B cell (primary cell): Measurements from ENCODE around the gene GNG2. TPM values are rescaled to one million over a fixed set of nuclear protein-coding genes. Genes with fewer than 3 reads are reported as not detected.

ENCODE experiments used
- ATAC-seq: fragments of 200-7000 bp; cut with Tn5 transposase; one replicate; pipeline ENCODE4 v1.10.0; 2021; ENCODE audit warnings: low read depth, mild to moderate bottlenecking, moderate number of reproducible peaks, moderate library complexity
- CTCF ChIA-PET: fragments of 350-600 bp; sonication (Branson Sonifier 250); formaldehyde crosslinking; loops from one replicate; lab custom pipeline; 2021; ENCODE audit warnings: antibody characterized with exemption, inconsistent platforms; lab: Charles Lee
- POLR2A ChIA-PET: fragments of 350-600 bp; sonication (Branson Sonifier 250); formaldehyde crosslinking; loops from one replicate; lab custom pipeline; 2021; ENCODE audit warnings: antibody characterized with exemption; lab: Charles Lee
- DNase-seq: peaks from one replicate; pipeline ENCODE4 v3.0.0; 2013
- H2AFZ ChIP-seq: 2 replicates; pipeline ENCODE4 v1.6.1; 2012; ENCODE audit warnings: mild to moderate bottlenecking, low read depth, low read length; ENCODE audit not compliant: insufficient read depth, poor library complexity, severe bottlenecking
- H3K27ac ChIP-seq, 2 donors: 1 replicate in 1 of 2; 2 replicates in 1 of 2; pipeline ENCODE4 v1.5.1; 2012 to 2013; ENCODE audit warnings: low read length in 2 of 2, mild to moderate bottlenecking in 2 of 2, moderate library complexity in 1 of 2
- H3K27me3 ChIP-seq, 4 experiments: fragments of 200-600 bp in 1 of 4; sonication (generic) in 1 of 4; replicated peaks in 1 of 4; 1 replicate in 2 of 4; 2 replicates in 2 of 4; pipeline versions ENCODE4 v1.6.1 to v1.7.0; 2013 to 2016; ENCODE audit warnings: low read length in 3 of 4, mild to moderate bottlenecking in 2 of 4, mixed read lengths in 1 of 4, moderate library complexity in 1 of 4; ENCODE audit not compliant: insufficient read depth in 4 of 4, control insufficient read depth in 3 of 4; ENCODE audit errors: control extremely low read depth in 1 of 4
- H3K36me3 ChIP-seq, 2 experiments: replicated peaks in 1 of 2; 1 replicate in 1 of 2; 2 replicates in 1 of 2; pipeline versions ENCODE4 v1.6.1 to v1.7.1; 2013; ENCODE audit warnings: low read length in 1 of 2; ENCODE audit not compliant: insufficient read depth in 2 of 2, control insufficient read depth in 1 of 2; ENCODE audit errors: control extremely low read depth in 1 of 2, extremely low read depth in 1 of 2
- H3K4me1 ChIP-seq, 2 donors: fragments of 200-600 bp in 1 of 2; sonication (generic) in 1 of 2; 1 replicate in 1 of 2; 2 replicates in 1 of 2; pipeline versions ENCODE4 v1.5.1 to v1.6.1; 2013 to 2017; ENCODE audit warnings: low read length in 2 of 2; ENCODE audit not compliant: control insufficient read depth in 2 of 2, insufficient read depth in 2 of 2
- H3K4me2 ChIP-seq: replicated peaks from 2 replicates; pipeline ENCODE3; 2012; ENCODE audit warnings: mild to moderate bottlenecking, low read depth, low read length; ENCODE audit not compliant: poor library complexity, severe bottlenecking
- H3K4me3 ChIP-seq, 5 experiments: fragments of 200-600 bp in 1 of 5; sonication (generic) in 1 of 5; 1 replicate in 3 of 5; 2 replicates in 2 of 5; pipeline versions ENCODE4 v1.5.1 to v1.7.0; 2011 to 2016; ENCODE audit warnings: low read length in 4 of 5, mild to moderate bottlenecking in 4 of 5, low read depth in 2 of 5, control low read depth in 1 of 5, moderate library complexity in 1 of 5; ENCODE audit not compliant: insufficient read depth in 1 of 5; ENCODE audit errors: control extremely low read depth in 1 of 5, extremely low read depth in 1 of 5
- H3K79me2 ChIP-seq: fragments of 200-600 bp; sonication (generic); one replicate; pipeline ENCODE4 v1.6.0; 2016; ENCODE audit warnings: low read length; ENCODE audit not compliant: control insufficient read depth, insufficient read depth
- H3K9ac ChIP-seq: fragments of 200-600 bp; sonication (generic); 2 replicates; pipeline ENCODE4 v1.6.1; 2017; ENCODE audit warnings: mild to moderate bottlenecking, low read length, moderate library complexity
- H3K9me3 ChIP-seq, 3 donors: one replicate each; pipeline versions ENCODE4 v1.6.1 to v1.7.1; 2013; ENCODE audit warnings: low read length in 2 of 3; ENCODE audit not compliant: control insufficient read depth in 2 of 3, insufficient read depth in 1 of 3; ENCODE audit errors: control extremely low read depth in 1 of 3
- H4K20me1 ChIP-seq: 2 replicates; pipeline ENCODE4 v1.6.0; 2012; ENCODE audit warnings: mild to moderate bottlenecking, low read length; ENCODE audit not compliant: insufficient read depth, control insufficient read depth, poor library complexity, severe bottlenecking
- H3K27ac Mint-ChIP-seq: one replicate; pipeline ENCODE4 v1.8.0; 2021; ENCODE audit warnings: mixed read lengths
- H3K27me3 Mint-ChIP-seq: one replicate; pipeline ENCODE4 v1.8.0; 2021; ENCODE audit warnings: mixed read lengths
- H3K4me1 Mint-ChIP-seq: one replicate; pipeline ENCODE4 v1.8.0; 2021; ENCODE audit warnings: mixed read lengths
- H3K4me3 Mint-ChIP-seq: one replicate; pipeline ENCODE4 v1.8.0; 2021; ENCODE audit warnings: mixed read lengths
- H3K9me3 Mint-ChIP-seq: one replicate; pipeline ENCODE4 v1.8.0; 2022; ENCODE audit warnings: mixed read lengths; ENCODE audit not compliant: insufficient read depth
- CTCF ChIP-seq: fragments of 200-600 bp; IDR thresholded peaks from one replicate; pipeline ENCODE4 v1.8.0; 2022; ENCODE audit warnings: antibody characterized with exemption, mild to moderate bottlenecking
- EZH2 ChIP-seq: IDR thresholded peaks from 2 replicates; pipeline ENCODE4 v1.6.1; 2012; ENCODE audit warnings: borderline replicate concordance, low read depth, mild to moderate bottlenecking, moderate library complexity, low read length; ENCODE audit not compliant: insufficient read depth, poor library complexity, severe bottlenecking
- WGBS: methylation state at CpG from one replicate; pipeline ENCODE4 v1.1.5; 2013; ENCODE audit warnings: missing lambda C conversion rate; ENCODE audit not compliant: insufficient coverage; 5-methylcytosine and 5-hydroxymethylcytosine counted together
- intact Hi-C: fragments of 100-400 bp; cut with micrococcal nuclease; formaldehyde crosslinking; loops from one replicate; pipeline ENCODE4 v1.10.0; 2022
- polyA plus RNA-seq: library from polyadenylated mRNA; depleted of rRNA; stranded (reverse); fragments of >200 nt; gene quantifications from 2 replicates; pipeline ENCODE4 v1.2.3, GENCODE V29; 2012
- total RNA-seq, 2 donors: library from RNA; stranded (reverse); fragments of 120-200 nt in 1 of 2; gene quantifications; 1 replicate in 1 of 2; 2 replicates in 1 of 2; pipeline versions ENCODE4 v1.2.3 to v1.2.4, GENCODE V29; 2013 to 2022

The GNG2 gene
- total and polyA plus RNA-seq, 2 donors (not counting 1 experiment from before 2014, with no cell fraction given), result 21.9 to 57.6 TPM

- POLR2A ChIA-PET, result no interaction called here
- 72% methylated on average over 4 of the region's 4 CpGs for WGBS
- Histone ChIP-seq H3K4me3 (no peak overlapping the region), H3K4me2 (no peak overlapping the region), H3K36me3 (peaks cover 2 to 40% of the 10 kb centered on the region in 2 experiments), H3K79me2 (no peaks in the 10 kb centered on the region), H4K20me1 (no peaks in the 10 kb centered on the region), H3K9me3 (no peaks in the 10 kb centered on the region), H2AFZ (no peak overlapping the region), H3K27me3 (no peaks in the 10 kb centered on the region), H3K4me1 (no peaks in the 10 kb centered on the region), H3K27ac (no peak overlapping the region), H3K9ac (no peak overlapping the region)
- Mint-ChIP-seq H3K9me3 (no peaks in the 10 kb centered on the region), H3K27ac (no peak overlapping the region), H3K27me3 (peaks cover 4% of the 10 kb centered on the region), H3K4me3 (no peak overlapping the region), H3K4me1 (no peaks in the 10 kb centered on the region)
- no peak for ATAC-seq
- no peak for DNase-seq
- no peak for TF ChIP-seq EZH2
- CTCF ChIA-PET, result interaction anchor here (0.7 to 0.9 kb wide), 2 partner anchors 17 to 31 kb away, joined by 3 to 4 read pairs; no protein-coding TSS in a partner anchor
- intact Hi-C loops, result no loop called here
These were observed 152.2 kb downstream of the GNG2 start for GRCh38 chr14:52012635-52013034.

- TF ChIP-seq EZH2 (no peak), CTCF (no peak)
- Mint-ChIP-seq H3K4me1 (no peaks in the 10 kb centered on the region), H3K9me3 (no peaks in the 10 kb centered on the region), H3K4me3 (no peak overlapping the region), H3K27me3 (peaks cover 4% of the 10 kb centered on the region), H3K27ac (no peak overlapping the region)
- ChIA-PET CTCF (no interaction called here), POLR2A (no interaction called here)
- H4K20me1 ChIP-seq, result no peaks in the 10 kb centered on the region
- WGBS, result 80% methylated on average over 6 of the region's 11 CpGs
- no peak overlapping the region for H3K27ac ChIP-seq
- no peak for DNase-seq
- no peaks in the 10 kb centered on the region for H3K27me3 ChIP-seq
- no peaks in the 10 kb centered on the region for H3K4me1 ChIP-seq
- no peak overlapping the region for H2AFZ ChIP-seq
- peaks cover 0 to 2% (median 0%) of the 10 kb centered on the region in 3 donors for H3K9me3 ChIP-seq
- H3K4me3 ChIP-seq, result no peak overlapping the region
- no peak overlapping the region for H3K4me2 ChIP-seq
- H3K36me3 ChIP-seq, result peaks cover under 1 to 26% of the 10 kb centered on the region in 2 experiments
- intact Hi-C loops, result no loop called here
- no peak overlapping the region for H3K9ac ChIP-seq
- no peak for ATAC-seq
- H3K79me2 ChIP-seq, result no peaks in the 10 kb centered on the region
These were observed 153.7 kb downstream of the GNG2 start for GRCh38 chr14:52013984-52014600.
